GM23338 (cell line): ENCODE data around the gene JOSD1. TPM values are rescaled to one million over a fixed set of nuclear protein-coding genes. Genes with fewer than 3 reads are reported as not detected.

Experiments
- ATAC-seq: fragments of 200-7000 bp; cut with Tn5 transposase; 3 replicates; pipeline ENCODE4 v1.9.1; 2020
- DNase-seq: peaks from one replicate; pipeline ENCODE4 v3.0.0-alpha.2; 2015; ENCODE audit warnings: low spot score
- H2AFZ ChIP-seq: fragments of 200-600 bp; sonication (generic); 2 replicates; pipeline ENCODE4 v1.8.0; 2016; ENCODE audit warnings: antibody characterized with exemption, mild to moderate bottlenecking, moderate library complexity
- H3F3A ChIP-seq: fragments of 200-600 bp; sonication (generic); replicated peaks from 2 replicates; pipeline ENCODE4 v1.8.0; 2017; ENCODE audit warnings: antibody characterized with exemption, mixed run types, low read depth
- H3K27ac ChIP-seq: fragments of 200-600 bp; sonication (generic); 2 replicates; pipeline ENCODE4 v1.6.1; 2016; ENCODE audit warnings: low read depth
- H3K27me3 ChIP-seq: fragments of 200-600 bp; sonication (generic); 2 replicates; pipeline ENCODE4 v1.8.0; 2016; ENCODE audit warnings: mild to moderate bottlenecking, mixed run types, moderate library complexity; ENCODE audit not compliant: insufficient read depth
- H3K36me3 ChIP-seq: fragments of 200-600 bp; sonication (generic); 2 replicates; pipeline ENCODE4 v1.8.0; 2016; ENCODE audit warnings: mild to moderate bottlenecking; ENCODE audit not compliant: insufficient read depth
- H3K4me1 ChIP-seq: fragments of 200-600 bp; sonication (generic); 2 replicates; pipeline ENCODE4 v1.8.0; 2016; ENCODE audit warnings: mild to moderate bottlenecking, moderate library complexity; ENCODE audit not compliant: insufficient read depth
- H3K4me2 ChIP-seq: fragments of 200-600 bp; sonication (generic); 2 replicates; pipeline ENCODE4 v1.7.1; 2017; ENCODE audit warnings: mixed run types
- H3K4me3 ChIP-seq: fragments of 200-600 bp; sonication (generic); 2 replicates; pipeline ENCODE4 v1.6.1; 2016; ENCODE audit warnings: mixed run types
- H3K79me2 ChIP-seq: fragments of 200-600 bp; sonication (generic); replicated peaks from 2 replicates; pipeline ENCODE4 v1.8.0; 2017; ENCODE audit warnings: mild to moderate bottlenecking; ENCODE audit not compliant: insufficient read depth
- H3K9me2 ChIP-seq: fragments of 200-600 bp; sonication (generic); 2 replicates; pipeline ENCODE4 v1.8.0; 2017; ENCODE audit not compliant: insufficient read depth
- H4K20me1 ChIP-seq: fragments of 200-600 bp; sonication (generic); replicated peaks from 2 replicates; pipeline ENCODE4 v1.8.0; 2017; ENCODE audit warnings: mild to moderate bottlenecking; ENCODE audit not compliant: insufficient read depth
- H3K27ac Mint-ChIP-seq: 2 replicates; pipeline ENCODE4 v1.8.0; 2020; ENCODE audit warnings: inconsistent platforms, mild to moderate bottlenecking, moderate library complexity, mixed read lengths
- H3K27me3 Mint-ChIP-seq: 3 replicates; pipeline ENCODE4 v1.8.0; 2022; ENCODE audit warnings: low read depth, mild to moderate bottlenecking, moderate library complexity, mixed read lengths, inconsistent platforms; ENCODE audit not compliant: insufficient read depth, poor library complexity
- H3K36me3 Mint-ChIP-seq: 3 replicates; pipeline ENCODE4 v1.8.0; 2021; ENCODE audit warnings: low read depth, mild to moderate bottlenecking, inconsistent platforms, moderate library complexity, mixed read lengths
- H3K4me1 Mint-ChIP-seq: 3 replicates; pipeline ENCODE4 v1.8.0; 2020; ENCODE audit warnings: mild to moderate bottlenecking, inconsistent platforms, mixed read lengths
- H3K4me3 Mint-ChIP-seq: 3 replicates; pipeline ENCODE4 v1.8.0; 2021; ENCODE audit warnings: moderate library complexity, mild to moderate bottlenecking, inconsistent platforms, mixed read lengths
- H3K9me3 Mint-ChIP-seq: 3 replicates; pipeline ENCODE4 v1.8.0; 2020; ENCODE audit warnings: moderate library complexity, mild to moderate bottlenecking, inconsistent platforms, mixed read lengths
- EZH2 ChIP-seq: fragments of 200-600 bp; sonication (generic); IDR thresholded peaks from one replicate; pipeline ENCODE4 v1.8.0; 2017; ENCODE audit warnings: antibody characterized with exemption, mild to moderate bottlenecking, low read depth; ENCODE audit not compliant: unreplicated experiment
- NANOG ChIP-seq: IDR thresholded peaks from 2 replicates; pipeline ENCODE4 v1.6.1; 2016; ENCODE audit warnings: antibody characterized with exemption, borderline replicate concordance
- STAT1 ChIP-seq: IDR thresholded peaks from one replicate; pipeline ENCODE4 v1.6.1; 2016; ENCODE audit warnings: antibody characterized with exemption; ENCODE audit not compliant: unreplicated experiment
- polyA plus RNA-seq: library from polyadenylated mRNA; unstranded; fragments of >200 nt; fragmentation: Nextera tagmentation; extraction: Ambion mirVana; gene quantifications from 2 replicates; pipeline ENCODE4 v1.2.1, GENCODE V29; 2016
- total RNA-seq: library from RNA; depleted of rRNA; stranded (reverse); fragments of >200 nt; shearing (Covaris generic); gene quantifications from 2 replicates; pipeline ENCODE4 v1.2.3, GENCODE V29; 2014
- TF ChIP-seq, protein P1 (sequence below), 2 experiments: fragments of 200-600 bp in 1 of 2; sonication (generic) in 1 of 2; conservative IDR thresholded peaks; 2 replicates each; pipeline versions ENCODE4 v1.5.1 to v1.6.1; 2016 to 2017; ENCODE audit warnings: antibody characterized with exemption in 2 of 2, low read depth in 2 of 2, mild to moderate bottlenecking in 2 of 2, moderate library complexity in 1 of 2
- TF ChIP-seq, protein P2 (sequence below): fragments of 250-450 bp; sonication (Bioruptor Pico); IDR thresholded peaks from 2 replicates; pipeline ENCODE4 v1.5.0; 2020; ENCODE audit warnings: mild to moderate bottlenecking, moderate library complexity
- TF ChIP-seq, protein P3 (sequence below): IDR thresholded peaks from 2 replicates; pipeline ENCODE4 v1.6.1; 2016; ENCODE audit warnings: antibody characterized with exemption

The JOSD1 gene
- total and polyA plus RNA-seq, 2 experiments from 2014 or later = 4.6 to 19.7 TPM

GRCh38 chr22:38733724-38734381, 33.1 kb upstream of the JOSD1 start:
- Histone ChIP-seq H4K20me1 (peaks cover 11% of the 10 kb centered on the region; the same call in 1 of the 2 replicates), H3K27me3 (no peaks in the 10 kb centered on the region), H3K4me1 (no peaks in the 10 kb centered on the region), H3K36me3 (peaks cover 6% of the 10 kb centered on the region; the same call in 1 of the 2 replicates), H3K4me3 (no peak overlapping the region), H3F3A (0 out of 2 replicates have a peak, but pooled peaks cover 4% of the 10 kb centered on the region), H2AFZ (no peak overlapping the region), H3K79me2 (no peaks in the 10 kb centered on the region), H3K27ac (no peak overlapping the region), H3K9me2 (no peaks in the 10 kb centered on the region), H3K4me2 (no peak overlapping the region)
- TF ChIP-seq STAT1 = no peak
- TF ChIP-seq, protein P1, sequence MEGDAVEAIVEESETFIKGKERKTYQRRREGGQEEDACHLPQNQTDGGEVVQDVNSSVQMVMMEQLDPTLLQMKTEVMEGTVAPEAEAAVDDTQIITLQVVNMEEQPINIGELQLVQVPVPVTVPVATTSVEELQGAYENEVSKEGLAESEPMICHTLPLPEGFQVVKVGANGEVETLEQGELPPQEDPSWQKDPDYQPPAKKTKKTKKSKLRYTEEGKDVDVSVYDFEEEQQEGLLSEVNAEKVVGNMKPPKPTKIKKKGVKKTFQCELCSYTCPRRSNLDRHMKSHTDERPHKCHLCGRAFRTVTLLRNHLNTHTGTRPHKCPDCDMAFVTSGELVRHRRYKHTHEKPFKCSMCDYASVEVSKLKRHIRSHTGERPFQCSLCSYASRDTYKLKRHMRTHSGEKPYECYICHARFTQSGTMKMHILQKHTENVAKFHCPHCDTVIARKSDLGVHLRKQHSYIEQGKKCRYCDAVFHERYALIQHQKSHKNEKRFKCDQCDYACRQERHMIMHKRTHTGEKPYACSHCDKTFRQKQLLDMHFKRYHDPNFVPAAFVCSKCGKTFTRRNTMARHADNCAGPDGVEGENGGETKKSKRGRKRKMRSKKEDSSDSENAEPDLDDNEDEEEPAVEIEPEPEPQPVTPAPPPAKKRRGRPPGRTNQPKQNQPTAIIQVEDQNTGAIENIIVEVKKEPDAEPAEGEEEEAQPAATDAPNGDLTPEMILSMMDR (conservative IDR thresholded peaks at IDR 0.05; ENCODE audit: low read depth in 2 of 2) = no peak
- TF ChIP-seq, protein P2, sequence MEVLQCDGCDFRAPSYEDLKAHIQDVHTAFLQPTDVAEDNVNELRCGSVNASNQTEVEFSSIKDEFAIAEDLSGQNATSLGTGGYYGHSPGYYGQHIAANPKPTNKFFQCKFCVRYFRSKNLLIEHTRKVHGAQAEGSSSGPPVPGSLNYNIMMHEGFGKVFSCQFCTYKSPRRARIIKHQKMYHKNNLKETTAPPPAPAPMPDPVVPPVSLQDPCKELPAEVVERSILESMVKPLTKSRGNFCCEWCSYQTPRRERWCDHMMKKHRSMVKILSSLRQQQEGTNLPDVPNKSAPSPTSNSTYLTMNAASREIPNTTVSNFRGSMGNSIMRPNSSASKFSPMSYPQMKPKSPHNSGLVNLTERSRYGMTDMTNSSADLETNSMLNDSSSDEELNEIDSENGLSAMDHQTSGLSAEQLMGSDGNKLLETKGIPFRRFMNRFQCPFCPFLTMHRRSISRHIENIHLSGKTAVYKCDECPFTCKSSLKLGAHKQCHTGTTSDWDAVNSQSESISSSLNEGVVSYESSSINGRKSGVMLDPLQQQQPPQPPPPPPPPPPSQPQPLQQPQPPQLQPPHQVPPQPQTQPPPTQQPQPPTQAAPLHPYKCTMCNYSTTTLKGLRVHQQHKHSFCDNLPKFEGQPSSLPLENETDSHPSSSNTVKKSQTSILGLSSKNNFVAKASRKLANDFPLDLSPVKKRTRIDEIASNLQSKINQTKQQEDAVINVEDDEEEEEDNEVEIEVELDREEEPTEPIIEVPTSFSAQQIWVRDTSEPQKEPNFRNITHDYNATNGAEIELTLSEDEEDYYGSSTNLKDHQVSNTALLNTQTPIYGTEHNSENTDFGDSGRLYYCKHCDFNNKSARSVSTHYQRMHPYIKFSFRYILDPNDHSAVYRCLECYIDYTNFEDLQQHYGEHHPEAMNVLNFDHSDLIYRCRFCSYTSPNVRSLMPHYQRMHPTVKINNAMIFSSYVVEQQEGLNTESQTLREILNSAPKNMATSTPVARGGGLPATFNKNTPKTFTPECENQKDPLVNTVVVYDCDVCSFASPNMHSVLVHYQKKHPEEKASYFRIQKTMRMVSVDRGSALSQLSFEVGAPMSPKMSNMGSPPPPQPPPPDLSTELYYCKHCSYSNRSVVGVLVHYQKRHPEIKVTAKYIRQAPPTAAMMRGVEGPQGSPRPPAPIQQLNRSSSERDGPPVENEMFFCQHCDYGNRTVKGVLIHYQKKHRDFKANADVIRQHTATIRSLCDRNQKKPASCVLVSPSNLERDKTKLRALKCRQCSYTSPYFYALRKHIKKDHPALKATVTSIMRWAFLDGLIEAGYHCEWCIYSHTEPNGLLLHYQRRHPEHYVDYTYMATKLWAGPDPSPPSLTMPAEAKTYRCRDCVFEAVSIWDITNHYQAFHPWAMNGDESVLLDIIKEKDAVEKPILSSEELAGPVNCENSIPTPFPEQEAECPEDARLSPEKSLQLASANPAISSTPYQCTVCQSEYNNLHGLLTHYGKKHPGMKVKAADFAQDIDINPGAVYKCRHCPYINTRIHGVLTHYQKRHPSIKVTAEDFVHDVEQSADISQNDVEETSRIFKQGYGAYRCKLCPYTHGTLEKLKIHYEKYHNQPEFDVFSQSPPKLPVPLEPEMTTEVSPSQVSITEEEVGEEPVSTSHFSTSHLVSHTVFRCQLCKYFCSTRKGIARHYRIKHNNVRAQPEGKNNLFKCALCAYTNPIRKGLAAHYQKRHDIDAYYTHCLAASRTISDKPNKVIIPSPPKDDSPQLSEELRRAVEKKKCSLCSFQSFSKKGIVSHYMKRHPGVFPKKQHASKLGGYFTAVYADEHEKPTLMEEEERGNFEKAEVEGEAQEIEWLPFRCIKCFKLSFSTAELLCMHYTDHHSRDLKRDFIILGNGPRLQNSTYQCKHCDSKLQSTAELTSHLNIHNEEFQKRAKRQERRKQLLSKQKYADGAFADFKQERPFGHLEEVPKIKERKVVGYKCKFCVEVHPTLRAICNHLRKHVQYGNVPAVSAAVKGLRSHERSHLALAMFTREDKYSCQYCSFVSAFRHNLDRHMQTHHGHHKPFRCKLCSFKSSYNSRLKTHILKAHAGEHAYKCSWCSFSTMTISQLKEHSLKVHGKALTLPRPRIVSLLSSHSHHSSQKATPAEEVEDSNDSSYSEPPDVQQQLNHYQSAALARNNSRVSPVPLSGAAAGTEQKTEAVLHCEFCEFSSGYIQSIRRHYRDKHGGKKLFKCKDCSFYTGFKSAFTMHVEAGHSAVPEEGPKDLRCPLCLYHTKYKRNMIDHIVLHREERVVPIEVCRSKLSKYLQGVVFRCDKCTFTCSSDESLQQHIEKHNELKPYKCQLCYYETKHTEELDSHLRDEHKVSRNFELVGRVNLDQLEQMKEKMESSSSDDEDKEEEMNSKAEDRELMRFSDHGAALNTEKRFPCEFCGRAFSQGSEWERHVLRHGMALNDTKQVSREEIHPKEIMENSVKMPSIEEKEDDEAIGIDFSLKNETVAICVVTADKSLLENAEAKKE (CRISPR knock-in tag) = no peak
- TF ChIP-seq NANOG = no peak
- TF ChIP-seq, protein P3, sequence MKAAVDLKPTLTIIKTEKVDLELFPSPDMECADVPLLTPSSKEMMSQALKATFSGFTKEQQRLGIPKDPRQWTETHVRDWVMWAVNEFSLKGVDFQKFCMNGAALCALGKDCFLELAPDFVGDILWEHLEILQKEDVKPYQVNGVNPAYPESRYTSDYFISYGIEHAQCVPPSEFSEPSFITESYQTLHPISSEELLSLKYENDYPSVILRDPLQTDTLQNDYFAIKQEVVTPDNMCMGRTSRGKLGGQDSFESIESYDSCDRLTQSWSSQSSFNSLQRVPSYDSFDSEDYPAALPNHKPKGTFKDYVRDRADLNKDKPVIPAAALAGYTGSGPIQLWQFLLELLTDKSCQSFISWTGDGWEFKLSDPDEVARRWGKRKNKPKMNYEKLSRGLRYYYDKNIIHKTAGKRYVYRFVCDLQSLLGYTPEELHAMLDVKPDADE = no peak
- no peak for TF ChIP-seq EZH2
- Mint-ChIP-seq H3K27ac (no peak overlapping the region), H3K9me3 (no peaks in the 10 kb centered on the region), H3K4me1 (peaks cover 6% of the 10 kb centered on the region; the same call in 2 of the 3 replicates), H3K36me3 (peaks cover 53% of the 10 kb centered on the region), H3K27me3 (peaks cover 26% of the 10 kb centered on the region), H3K4me3 (no peak overlapping the region)
- ATAC-seq = no peak
- DNase-seq = no peak
